NCI-H748 treated with DMSO at 0.1 percent for 48 hours (cell line): ENCODE results near the gene RASSF3.

ENCODE experiments used
- DNase-seq: peaks from one replicate; lab custom pipeline; 2025; lab: John Stamatoyannopoulos, UW

Gene RASSF3

DNA sequence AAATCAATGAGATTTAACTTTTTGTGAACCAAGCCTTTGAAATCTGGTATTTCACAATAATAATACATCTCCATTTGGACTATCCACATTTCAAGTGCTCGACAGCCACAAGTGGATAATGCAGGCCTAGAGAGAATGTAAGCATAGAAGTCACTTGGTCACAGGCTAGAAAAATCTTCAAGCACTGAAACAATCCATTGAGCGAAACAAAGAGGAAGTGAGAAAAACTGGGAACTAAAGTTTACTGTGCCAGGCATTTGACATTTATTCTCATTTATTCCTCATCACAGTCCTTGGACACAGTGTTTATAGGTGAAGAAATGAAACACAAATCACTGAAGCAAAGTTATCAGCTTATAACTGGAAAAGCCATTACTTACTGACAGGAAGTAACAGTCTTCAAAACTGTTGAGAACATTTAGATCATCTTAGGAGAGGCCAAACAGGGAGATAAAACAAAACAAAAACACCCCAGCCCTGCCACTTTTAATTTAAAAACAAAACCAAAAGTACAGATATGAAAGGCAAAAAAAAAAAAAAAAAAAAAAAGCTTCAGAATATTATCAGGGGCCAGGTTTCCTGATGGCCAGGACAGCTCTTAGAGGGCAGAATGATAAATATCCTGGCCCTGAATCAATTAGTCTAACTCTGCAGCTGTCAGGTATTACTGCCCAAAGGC, 119.8 kb downstream of the RASSF3 start:
- no peak for DNase-seq

DNA sequence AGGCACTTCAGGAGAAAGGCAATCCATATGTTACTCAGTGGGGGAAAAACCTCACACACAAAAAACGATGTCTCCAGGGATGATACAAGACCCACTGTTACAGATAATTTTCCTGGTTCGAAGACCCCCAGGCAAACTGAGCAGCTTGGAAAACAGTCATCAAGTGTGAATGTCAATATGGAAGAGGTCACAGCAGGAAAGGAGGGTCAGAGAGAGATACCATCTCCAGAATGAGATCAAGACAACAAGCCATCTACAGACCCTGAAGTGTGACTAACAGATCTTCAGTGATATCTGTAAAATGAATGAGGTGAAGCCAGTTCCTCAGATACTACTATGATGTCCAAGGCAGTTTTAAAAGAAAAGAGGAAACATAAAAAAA, 120.3 kb downstream of the RASSF3 start:
- no peak for DNase-seq

DNA sequence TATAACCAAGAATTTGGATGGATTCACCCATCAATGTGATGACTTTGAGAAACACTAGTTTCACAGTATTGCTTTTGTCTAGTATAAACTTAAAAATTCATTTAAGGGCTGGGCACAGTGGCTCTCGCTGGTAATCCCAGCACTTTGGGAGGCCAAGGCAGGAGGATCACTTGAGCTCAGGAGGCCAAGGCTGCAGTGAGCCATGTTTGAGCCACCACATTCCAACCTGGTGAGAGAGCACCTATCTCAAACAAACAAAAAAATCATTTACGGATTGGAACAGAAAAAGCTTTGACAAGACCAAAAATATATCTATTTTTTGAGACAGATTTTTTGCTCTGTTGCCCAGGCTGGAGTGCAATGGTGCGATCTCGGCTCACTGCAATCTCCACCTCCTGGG, 121.4 kb downstream of the RASSF3 start:
- no peak for DNase-seq

DNA sequence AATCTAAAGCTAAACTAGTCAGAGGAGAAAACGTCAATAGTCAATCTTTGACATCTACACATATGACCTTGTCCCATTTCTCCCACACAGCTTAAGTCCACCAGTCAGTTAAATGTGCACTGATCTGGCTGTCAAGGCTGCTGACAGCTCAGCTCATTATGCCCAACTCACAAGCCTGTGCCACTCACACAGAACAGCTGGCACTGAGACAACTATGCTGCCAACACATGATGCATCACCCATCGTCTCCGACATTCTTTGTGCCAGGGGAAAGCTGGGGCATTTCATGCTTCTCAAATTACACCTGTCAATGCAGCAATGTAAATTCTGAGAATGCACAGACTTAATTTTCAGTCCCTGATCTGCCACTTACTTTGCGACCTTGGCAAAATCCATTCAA, 123.6 kb downstream of the RASSF3 start:
- no peak for DNase-seq

DNA sequence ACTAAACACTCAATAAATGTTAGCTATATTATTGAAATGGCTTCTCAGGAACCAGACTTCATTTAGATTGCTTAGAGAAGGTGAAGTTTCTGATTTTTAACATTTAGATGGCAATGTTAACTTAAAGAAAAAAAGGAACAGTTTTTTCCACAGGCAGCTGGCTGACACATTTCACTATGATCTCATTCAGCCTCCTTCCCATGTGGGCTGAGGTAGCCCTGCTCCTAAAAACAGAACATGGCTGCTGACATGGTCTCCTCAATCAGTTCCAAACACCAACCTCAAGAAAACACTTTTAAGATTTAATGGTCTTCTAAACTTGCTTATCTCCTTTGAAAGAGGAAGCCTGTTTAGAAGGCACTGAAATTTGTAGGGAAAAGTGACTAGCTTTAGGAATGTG, 125.1 kb downstream of the RASSF3 start:
- no peak for DNase-seq

DNA sequence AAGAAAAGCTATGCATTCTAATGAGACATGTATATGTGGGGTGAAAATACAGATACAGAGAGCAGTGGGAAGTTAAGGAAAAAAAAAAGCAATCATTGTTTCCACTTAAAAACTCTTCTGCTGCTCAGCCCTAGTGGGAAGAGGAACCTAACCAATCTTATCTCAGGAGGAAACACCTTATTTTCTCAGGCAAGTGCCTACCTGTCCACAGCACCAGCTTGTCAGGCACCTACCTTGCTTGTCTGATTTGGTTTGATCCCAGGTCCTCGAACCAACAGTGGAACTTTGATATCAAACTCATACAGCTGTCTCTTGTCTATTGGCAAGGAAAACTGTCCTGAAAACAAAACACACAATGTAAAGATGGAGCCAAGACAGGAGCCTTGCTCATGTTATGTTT, 126.5 kb downstream of the RASSF3 start:
- DNase-seq = no peak

DNA sequence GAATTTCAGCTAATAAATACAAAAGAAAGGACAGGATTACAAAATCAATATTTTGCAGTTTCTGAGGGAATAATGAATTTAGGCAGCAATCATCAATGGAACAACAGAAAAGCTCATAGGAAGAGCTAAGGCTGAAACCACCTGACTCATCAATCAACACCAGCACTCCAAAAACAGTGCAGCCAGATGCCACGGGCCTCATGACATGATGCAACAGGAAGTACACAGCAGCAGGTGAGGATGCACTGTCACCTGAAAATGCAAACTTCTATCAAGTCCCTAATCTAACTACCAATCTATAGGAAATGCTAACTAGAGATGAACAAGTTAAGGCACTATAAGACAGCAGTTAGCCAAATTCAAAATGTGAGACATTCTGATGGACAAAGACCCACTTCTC, 127.2 kb downstream of the RASSF3 start:
- no peak for DNase-seq

DNA sequence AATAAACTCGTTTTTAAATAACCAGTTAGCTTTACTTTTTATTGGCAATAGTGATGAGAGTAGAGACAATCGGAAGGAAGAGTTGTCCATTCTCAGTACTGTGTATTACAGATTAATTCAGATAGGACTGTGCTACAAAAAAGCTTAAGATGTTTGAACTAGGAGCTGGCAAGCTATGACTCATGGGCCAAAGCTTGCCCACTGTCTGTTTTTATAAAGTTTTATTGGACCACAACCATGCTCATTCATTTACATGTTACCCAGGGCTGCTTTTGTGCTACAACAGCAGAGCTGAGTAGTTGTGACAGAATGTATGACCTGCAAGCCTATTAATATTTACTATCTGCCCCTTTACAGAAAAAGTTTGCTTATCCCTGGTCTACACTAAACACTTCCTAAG, 129.5 kb downstream of the RASSF3 start:
- no peak for DNase-seq

DNA sequence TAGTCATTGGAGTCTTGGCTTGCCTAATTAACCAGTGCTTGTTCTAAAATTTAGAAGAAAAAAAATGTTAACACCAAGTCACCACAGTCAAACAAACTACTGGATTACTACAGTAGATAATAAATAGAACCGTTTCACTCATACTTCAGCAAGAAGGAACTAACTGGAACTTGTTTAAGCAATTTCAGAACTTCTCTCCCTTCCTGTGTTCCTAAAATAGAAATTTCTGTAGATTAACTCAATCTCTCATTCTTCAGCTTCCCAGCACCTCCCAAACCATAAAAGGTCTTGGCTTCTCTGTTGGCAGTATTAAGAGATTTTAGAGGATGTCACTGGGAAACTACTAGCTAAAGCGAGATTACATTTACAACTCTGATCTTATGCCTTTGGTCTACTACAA, 130.4 kb downstream of the RASSF3 start:
- no peak for DNase-seq

DNA sequence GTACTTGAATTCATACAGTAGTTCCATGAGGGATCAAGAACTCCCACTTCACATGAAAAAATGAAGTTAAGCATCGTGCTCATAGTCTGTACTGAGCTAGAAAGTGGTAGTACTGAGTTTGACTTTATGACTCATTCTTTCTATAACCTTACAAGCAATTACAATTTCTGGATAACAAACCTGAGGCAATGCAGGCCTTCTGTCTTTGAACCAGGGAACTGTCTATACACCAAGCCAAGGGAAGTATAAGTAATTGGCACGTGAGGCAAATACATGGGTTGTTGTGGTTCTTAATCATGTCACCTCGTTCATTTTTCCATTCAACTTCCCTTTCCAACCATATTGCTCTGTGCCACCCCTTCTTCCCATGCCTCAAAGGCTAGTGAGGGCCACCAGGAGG, 132.1 kb downstream of the RASSF3 start:
- DNase-seq = no peak

DNA sequence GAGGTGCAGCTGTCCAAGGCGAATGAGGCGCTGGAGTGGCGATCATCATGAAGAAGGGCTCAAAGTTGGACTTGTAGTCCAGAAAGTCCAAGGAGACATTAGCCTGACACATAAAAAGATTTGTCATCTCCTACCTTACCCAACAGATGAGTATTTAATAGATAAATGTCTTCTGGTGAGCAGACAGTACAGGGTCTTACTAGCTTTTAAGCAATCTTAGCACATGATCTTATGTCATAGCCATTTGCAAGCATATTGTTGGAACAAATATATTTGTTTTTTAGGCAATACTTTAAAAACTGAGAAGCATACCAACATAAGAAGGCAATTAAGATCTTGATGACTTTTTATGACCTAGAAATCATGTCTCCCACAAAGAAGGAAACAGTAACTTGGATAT, 132.9 kb downstream of the RASSF3 start:
- no peak for DNase-seq

DNA sequence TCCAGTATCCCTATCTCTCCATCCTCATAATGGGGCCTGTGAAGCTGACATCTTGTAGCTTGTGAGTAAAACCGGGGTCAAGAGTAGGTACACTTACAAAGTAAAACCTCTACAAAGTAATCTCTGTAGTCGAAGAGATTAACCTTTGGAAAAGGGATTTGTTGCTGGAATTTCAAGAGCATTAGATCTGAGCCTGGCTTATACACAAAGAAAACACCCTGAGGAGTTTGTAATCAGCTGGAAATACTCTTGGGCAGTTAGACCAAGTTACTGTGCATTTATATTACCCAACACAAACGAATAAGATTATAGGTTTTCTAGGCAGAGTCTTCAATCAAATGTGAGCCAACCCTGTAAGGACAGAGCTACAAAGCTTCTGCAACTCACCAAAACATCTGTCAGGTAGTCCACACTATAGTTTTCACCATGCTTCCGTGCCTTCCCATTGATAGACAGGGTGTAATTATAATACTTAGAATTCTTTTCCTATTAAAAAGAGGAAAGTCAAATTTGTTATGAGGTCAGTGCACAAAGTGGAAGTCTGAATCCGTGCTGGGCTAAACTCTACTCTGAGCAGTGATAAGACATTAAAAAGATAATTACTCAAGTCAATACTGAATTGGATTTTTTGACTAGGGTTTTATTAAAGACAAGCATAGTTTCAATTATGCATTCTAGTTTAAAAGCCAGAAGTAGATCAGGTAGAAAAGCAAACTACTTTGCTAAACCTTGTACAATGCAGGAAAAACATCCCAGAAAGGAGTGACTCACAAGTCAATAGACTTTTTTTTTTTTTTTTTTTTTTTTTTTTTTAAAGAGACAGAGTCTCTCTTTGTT, 134.3 kb downstream of the RASSF3 start:
- no peak for DNase-seq

DNA sequence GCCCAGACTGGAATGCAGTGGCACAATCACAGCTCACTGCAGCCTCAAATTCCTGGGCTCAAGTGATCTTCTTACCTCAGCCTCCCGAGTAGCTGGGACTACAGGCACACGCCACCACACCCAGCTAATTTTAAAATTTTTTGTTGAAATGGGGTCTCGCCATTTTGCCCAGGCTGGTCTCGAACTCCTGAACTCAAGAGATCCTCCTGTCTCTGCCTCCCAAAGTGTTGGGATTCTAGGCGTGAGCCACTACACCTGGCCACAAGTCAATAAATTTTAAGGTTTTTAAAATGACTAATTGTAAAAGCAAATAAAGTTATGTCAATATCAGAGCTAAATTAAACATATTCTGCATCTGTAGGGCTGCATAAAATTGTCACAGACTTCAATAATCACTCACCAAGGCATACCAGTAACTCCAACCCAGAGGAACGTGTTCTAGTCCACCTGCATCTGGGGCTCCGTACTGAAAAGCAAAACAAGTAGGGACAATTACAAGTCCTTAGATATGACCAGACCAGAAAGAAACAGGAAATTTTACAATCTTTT, 135.0 kb downstream of the RASSF3 start:
- no peak for DNase-seq

DNA sequence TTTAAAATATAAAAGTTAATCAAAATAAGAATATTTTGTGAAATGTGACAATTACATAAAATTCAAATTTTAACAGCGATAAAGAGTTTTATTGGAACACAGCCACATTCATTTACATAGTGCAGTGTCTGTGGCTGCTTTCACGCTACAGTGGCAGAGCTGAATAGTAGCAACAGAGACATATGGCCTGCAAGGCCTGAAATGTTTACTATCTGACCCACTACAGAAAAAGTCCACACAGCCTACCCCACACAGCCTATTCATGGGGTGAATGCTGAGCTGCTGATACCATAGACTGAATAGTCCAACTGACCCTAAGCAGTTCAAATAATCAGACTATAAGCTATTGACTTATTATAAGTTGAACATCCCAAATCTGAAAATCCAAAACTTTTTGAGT, 135.7 kb downstream of the RASSF3 start:
- DNase-seq = no peak

DNA sequence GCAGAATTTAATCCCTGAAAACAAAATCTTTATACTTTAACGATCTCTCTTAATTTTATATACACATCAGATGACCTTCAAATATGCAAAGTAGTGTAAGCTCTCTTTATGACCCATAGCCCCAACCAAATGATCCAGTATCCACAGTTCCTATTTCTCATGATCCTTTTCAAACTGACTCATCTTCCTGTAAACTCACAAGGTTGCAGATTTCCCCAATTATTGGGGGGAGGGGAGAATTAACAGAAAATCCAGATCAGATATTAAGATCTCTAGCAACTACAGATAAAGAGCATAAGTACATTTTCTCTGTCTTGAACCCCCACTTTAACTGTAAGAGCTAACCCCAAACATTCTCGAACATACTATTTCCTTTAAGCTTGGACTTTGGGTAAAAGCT, 136.4 kb downstream of the RASSF3 start:
- DNase-seq = no peak
